ENCODE data around the gene ASPSCR1.

Gene ASPSCR1

GRCh38 chr17:81984773-81985410 is 7.5 kb downstream of the ASPSCR1 start:
- Histone ChIP-seq H2BK15ac (ENCODE audit: low read length) (no peak overlapping the region), H3K79me1 (ENCODE audit: low read depth, low read length) (peaks cover 8% of the 10 kb centered on the region), H2AK5ac (ENCODE audit: low read depth, low read length) (no peak overlapping the region), H3K18ac (ENCODE audit: low read length) (no peak overlapping the region), H2BK12ac (ENCODE audit: low read length) (no peak overlapping the region), H3K4me2 (ENCODE audit: insufficient read depth, low read length, poor library complexity, severe bottlenecking) (no peak overlapping the region), H2AFZ (ENCODE audit: low read length) (no peak overlapping the region), H2BK5ac (ENCODE audit: low read length) (no peak overlapping the region), H3K36me3 (replicated peaks in 1 of 2; ENCODE audit: control insufficient read depth in 2 of 2, insufficient read depth in 2 of 2, low read length in 2 of 2) (peaks cover 14 to 51% of the 10 kb centered on the region in 2 donors), H4K8ac (ENCODE audit: low read depth, low read length) (peak overlapping the region; percentile 23), H3K23ac (ENCODE audit: low read depth, low read length, poor library complexity) (peak overlapping the region; percentile 98), H3K9me3 (replicated peaks in 1 of 2; ENCODE audit: control insufficient read depth in 2 of 2, insufficient read depth in 1 of 2, low read depth in 1 of 2, low read length in 2 of 2) (peaks cover 0 to 3% of the 10 kb centered on the region in 2 donors), H3K4ac (ENCODE audit: low read length) (no peak overlapping the region), H3K9ac (ENCODE audit: low read depth, low read length, poor library complexity) (no peak overlapping the region), H3K27me3 (ENCODE audit: control insufficient read depth in 3 of 3, insufficient read depth in 3 of 3, low read depth in 1 of 3, low read length in 3 of 3) (no peaks in the 10 kb centered on the region), H4K91ac (ENCODE audit: low read depth, low read length, poor library complexity) (peak overlapping the region; percentile 97), H3K14ac (ENCODE audit: low read length) (peak overlapping the region; percentile 38), H3K4me3 (ENCODE audit: low read length in 2 of 2) (peak overlapping the region in 1 of 2 donors; percentile 61), H3K27ac (replicated peaks; ENCODE audit: low read length) (no peak overlapping the region), H2BK120ac (ENCODE audit: low read depth, low read length) (no peak overlapping the region), H3K4me1 (ENCODE audit: control insufficient read depth in 2 of 2, insufficient read depth in 1 of 2, low read depth in 1 of 2, low read length in 2 of 2) (no peaks in the 10 kb centered on the region)
- 100% methylated on average over 2 of the region's 21 CpGs; no CpG with 5 or more reads in 1 of the 2 donors for WGBS, 2 donors (ENCODE audit: extremely low coverage in 2 of 2, insufficient read length in 2 of 2, insufficient replicate concordance in 1 of 2)
- no peak for DNase-seq (ENCODE audit: low spot score)

- peaks cover 3 to 8% of the 10 kb centered on the region in 2 donors for H3K9me3 ChIP-seq (replicated peaks in 1 of 2; ENCODE audit: control insufficient read depth in 2 of 2, insufficient read depth in 1 of 2, low read depth in 1 of 2, low read length in 2 of 2)
- H2AFZ ChIP-seq (ENCODE audit: low read length), result no peak overlapping the region
- no peak overlapping the region for H3K14ac ChIP-seq (ENCODE audit: low read length)
- no peak overlapping the region for H2BK5ac ChIP-seq (ENCODE audit: low read length)
- no peak overlapping the region for H3K27ac ChIP-seq (replicated peaks; ENCODE audit: low read length)
- H3K4me1 ChIP-seq (ENCODE audit: control insufficient read depth in 2 of 2, insufficient read depth in 1 of 2, low read depth in 1 of 2, low read length in 2 of 2), result peaks cover 5% of the 10 kb centered on the region in 2 donors
- H3K4me3 ChIP-seq (ENCODE audit: low read length in 2 of 2), result no peak overlapping the region
- peak overlapping the region; percentile 58 for H2BK12ac ChIP-seq (ENCODE audit: low read length)
- DNase-seq (ENCODE audit: low spot score), result no peak
- H3K79me1 ChIP-seq (ENCODE audit: low read depth, low read length), result peaks cover 10% of the 10 kb centered on the region
- no peak overlapping the region for H2BK120ac ChIP-seq (ENCODE audit: low read depth, low read length)
- H3K4ac ChIP-seq (ENCODE audit: low read length), result no peak overlapping the region
- no CpG with 5 or more reads among the region's 26 CpGs for WGBS, 2 donors (ENCODE audit: extremely low coverage in 2 of 2, insufficient read length in 2 of 2, insufficient replicate concordance in 1 of 2)
- H4K8ac ChIP-seq (ENCODE audit: low read depth, low read length), result no peak overlapping the region
- no peak overlapping the region for H3K4me2 ChIP-seq (ENCODE audit: insufficient read depth, low read length, poor library complexity, severe bottlenecking)
- H4K91ac ChIP-seq (ENCODE audit: low read depth, low read length, poor library complexity), result no peak overlapping the region
- H3K18ac ChIP-seq (ENCODE audit: low read length), result no peak overlapping the region
- H2BK15ac ChIP-seq (ENCODE audit: low read length), result no peak overlapping the region
- H3K23ac ChIP-seq (ENCODE audit: low read depth, low read length, poor library complexity), result peak overlapping the region; percentile 55
- H3K27me3 ChIP-seq (ENCODE audit: control insufficient read depth in 3 of 3, insufficient read depth in 3 of 3, low read depth in 1 of 3, low read length in 3 of 3), result no peaks in the 10 kb centered on the region
- peaks cover 12 to 41% of the 10 kb centered on the region in 2 donors for H3K36me3 ChIP-seq (replicated peaks in 1 of 2; ENCODE audit: control insufficient read depth in 2 of 2, insufficient read depth in 2 of 2, low read length in 2 of 2)
- no peak overlapping the region for H3K9ac ChIP-seq (ENCODE audit: low read depth, low read length, poor library complexity)
- H2AK5ac ChIP-seq (ENCODE audit: low read depth, low read length), result no peak overlapping the region
Observed at GRCh38 chr17:81986606-81987005, 9.2 kb downstream of the ASPSCR1 start.

- Histone ChIP-seq H3K23ac (ENCODE audit: low read depth, low read length, poor library complexity) (no peak overlapping the region), H3K36me3 (replicated peaks in 1 of 2; ENCODE audit: control insufficient read depth in 2 of 2, insufficient read depth in 2 of 2, low read length in 2 of 2) (peaks cover 12 to 41% of the 10 kb centered on the region in 2 donors), H2BK120ac (ENCODE audit: low read depth, low read length) (no peak overlapping the region), H3K79me1 (ENCODE audit: low read depth, low read length) (peaks cover 8% of the 10 kb centered on the region), H2AFZ (ENCODE audit: low read length) (no peak overlapping the region), H3K27me3 (ENCODE audit: control insufficient read depth in 3 of 3, insufficient read depth in 3 of 3, low read depth in 1 of 3, low read length in 3 of 3) (no peaks in the 10 kb centered on the region), H3K9me3 (replicated peaks in 1 of 2; ENCODE audit: control insufficient read depth in 2 of 2, insufficient read depth in 1 of 2, low read depth in 1 of 2, low read length in 2 of 2) (peaks cover 3 to 8% of the 10 kb centered on the region in 2 donors), H2BK12ac (ENCODE audit: low read length) (no peak overlapping the region), H3K14ac (ENCODE audit: low read length) (no peak overlapping the region), H2AK5ac (ENCODE audit: low read depth, low read length) (no peak overlapping the region), H3K4me1 (ENCODE audit: control insufficient read depth in 2 of 2, insufficient read depth in 1 of 2, low read depth in 1 of 2, low read length in 2 of 2) (peaks cover 11 to 12% of the 10 kb centered on the region in 2 donors), H3K9ac (ENCODE audit: low read depth, low read length, poor library complexity) (no peak overlapping the region), H3K27ac (replicated peaks; ENCODE audit: low read length) (no peak overlapping the region), H3K4me2 (ENCODE audit: insufficient read depth, low read length, poor library complexity, severe bottlenecking) (no peak overlapping the region), H3K18ac (ENCODE audit: low read length) (no peak overlapping the region), H2BK5ac (ENCODE audit: low read length) (no peak overlapping the region), H4K91ac (ENCODE audit: low read depth, low read length, poor library complexity) (no peak overlapping the region), H4K8ac (ENCODE audit: low read depth, low read length) (no peak overlapping the region), H3K4me3 (ENCODE audit: low read length in 2 of 2) (no peak overlapping the region), H2BK15ac (ENCODE audit: low read length) (no peak overlapping the region), H3K4ac (ENCODE audit: low read length) (no peak overlapping the region)
- no peak for DNase-seq (ENCODE audit: low spot score)
- WGBS, 2 donors (ENCODE audit: extremely low coverage in 2 of 2, insufficient read length in 2 of 2, insufficient replicate concordance in 1 of 2), result no CpG with 5 or more reads among the region's 26 CpGs
Observed at GRCh38 chr17:81987161-81987770, 9.8 kb downstream of the ASPSCR1 start.

All from neuronal stem cell (in vitro differentiated cells).